Measurements from ENCODE around the gene TASOR2. TPM values are rescaled to one million over a fixed set of nuclear protein-coding genes. Genes with fewer than 3 reads are reported as not detected.

The TASOR2 gene
- total and polyA plus RNA-seq, 3 donors from 2014 or later = 57.5 to 161 (median 157) TPM

DNA sequence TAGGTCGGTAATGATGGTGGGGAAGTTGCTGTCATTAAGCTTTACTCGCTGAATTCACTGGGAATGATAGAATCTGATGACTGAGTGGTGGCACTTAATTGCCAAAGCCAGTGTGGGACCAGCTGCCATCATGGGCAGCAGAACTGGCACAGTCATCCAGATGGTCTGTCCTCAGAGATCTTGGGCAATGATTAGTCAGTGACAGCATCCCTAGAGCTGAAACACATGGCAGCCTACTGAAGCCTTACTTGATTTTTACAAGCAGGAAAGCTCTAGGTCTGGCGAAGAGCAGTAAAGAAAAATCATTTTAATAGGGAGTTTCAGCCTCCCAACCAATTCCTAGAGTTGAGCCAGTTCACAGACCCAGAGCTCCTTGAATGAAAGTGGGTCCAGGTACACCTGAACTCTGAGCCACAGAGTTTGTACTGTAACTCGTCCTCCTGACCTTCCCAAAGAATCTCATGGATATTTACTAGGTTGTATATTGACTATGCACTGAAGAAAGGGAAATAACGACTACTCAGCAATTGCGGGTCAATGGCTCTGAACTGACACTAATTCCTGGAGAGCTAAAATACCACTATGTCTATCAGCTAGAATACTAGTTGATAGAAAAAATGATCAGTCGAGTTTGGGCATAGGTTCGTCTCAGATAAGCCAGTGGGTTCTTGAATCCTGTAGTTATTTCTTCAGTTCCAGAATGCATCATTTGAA is 13.8 kb upstream of the TASOR2 start:
- no peaks in the 10 kb centered on the region for H3K4me1 ChIP-seq
- TF ChIP-seq, protein P1, sequence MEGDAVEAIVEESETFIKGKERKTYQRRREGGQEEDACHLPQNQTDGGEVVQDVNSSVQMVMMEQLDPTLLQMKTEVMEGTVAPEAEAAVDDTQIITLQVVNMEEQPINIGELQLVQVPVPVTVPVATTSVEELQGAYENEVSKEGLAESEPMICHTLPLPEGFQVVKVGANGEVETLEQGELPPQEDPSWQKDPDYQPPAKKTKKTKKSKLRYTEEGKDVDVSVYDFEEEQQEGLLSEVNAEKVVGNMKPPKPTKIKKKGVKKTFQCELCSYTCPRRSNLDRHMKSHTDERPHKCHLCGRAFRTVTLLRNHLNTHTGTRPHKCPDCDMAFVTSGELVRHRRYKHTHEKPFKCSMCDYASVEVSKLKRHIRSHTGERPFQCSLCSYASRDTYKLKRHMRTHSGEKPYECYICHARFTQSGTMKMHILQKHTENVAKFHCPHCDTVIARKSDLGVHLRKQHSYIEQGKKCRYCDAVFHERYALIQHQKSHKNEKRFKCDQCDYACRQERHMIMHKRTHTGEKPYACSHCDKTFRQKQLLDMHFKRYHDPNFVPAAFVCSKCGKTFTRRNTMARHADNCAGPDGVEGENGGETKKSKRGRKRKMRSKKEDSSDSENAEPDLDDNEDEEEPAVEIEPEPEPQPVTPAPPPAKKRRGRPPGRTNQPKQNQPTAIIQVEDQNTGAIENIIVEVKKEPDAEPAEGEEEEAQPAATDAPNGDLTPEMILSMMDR (IDR thresholded peaks at IDR 0.05) = no peak
- no peak for TF ChIP-seq POLR2A (IDR thresholded peaks at IDR 0.05)
- 76 to 80% methylated on average over 7 to 8 of the region's 8 CpGs for WGBS, 2 donors
- H3K9me3 ChIP-seq = no peaks in the 10 kb centered on the region
- H3K4me3 ChIP-seq = no peak overlapping the region
- DNase-seq = no peak
- no peaks in the 10 kb centered on the region for H3K27me3 ChIP-seq
- intact Hi-C loops (cut with DNase I; ENCODE audit: low total_unique reads) = no loop called here
- no peaks in the 10 kb centered on the region for H3K36me3 ChIP-seq (ENCODE audit: low read depth, missing control alignments)
- H3K27ac ChIP-seq = no peak overlapping the region

GRCh38 chr10:5678397-5679036 is 6.1 kb upstream of the TASOR2 start:
- Histone ChIP-seq H3K27me3 (no peaks in the 10 kb centered on the region), H3K36me3 (ENCODE audit: low read depth, missing control alignments) (no peaks in the 10 kb centered on the region), H3K27ac (no peak overlapping the region), H3K9me3 (no peaks in the 10 kb centered on the region), H3K4me1 (no peaks in the 10 kb centered on the region), H3K4me3 (no peak overlapping the region)
- 79 to 83% methylated on average over 9 of the region's 9 CpGs for WGBS, 2 donors
- DNase-seq = no peak
- no peak for TF ChIP-seq POLR2A (IDR thresholded peaks at IDR 0.05)
- TF ChIP-seq, protein P1 (IDR thresholded peaks at IDR 0.05) = no peak
- intact Hi-C loops (cut with DNase I; ENCODE audit: low total_unique reads) = no loop called here

- WGBS, 2 donors = 85 to 87% methylated on average over 3 of the region's 3 CpGs
- no peaks in the 10 kb centered on the region for H3K4me1 ChIP-seq
- H3K36me3 ChIP-seq (ENCODE audit: low read depth, missing control alignments) = no peaks in the 10 kb centered on the region
- intact Hi-C loops (cut with DNase I; ENCODE audit: low total_unique reads) = no loop called here
- H3K27ac ChIP-seq = no peak overlapping the region
- no peak for TF ChIP-seq POLR2A (IDR thresholded peaks at IDR 0.05)
- TF ChIP-seq, protein P1 (IDR thresholded peaks at IDR 0.05) = no peak
- H3K27me3 ChIP-seq = no peaks in the 10 kb centered on the region
- no peak for DNase-seq
- H3K9me3 ChIP-seq = no peaks in the 10 kb centered on the region
- H3K4me3 ChIP-seq = no peak overlapping the region
Measured at GRCh38 chr10:5679037-5679435, 5.6 kb upstream of the TASOR2 start.

DNA sequence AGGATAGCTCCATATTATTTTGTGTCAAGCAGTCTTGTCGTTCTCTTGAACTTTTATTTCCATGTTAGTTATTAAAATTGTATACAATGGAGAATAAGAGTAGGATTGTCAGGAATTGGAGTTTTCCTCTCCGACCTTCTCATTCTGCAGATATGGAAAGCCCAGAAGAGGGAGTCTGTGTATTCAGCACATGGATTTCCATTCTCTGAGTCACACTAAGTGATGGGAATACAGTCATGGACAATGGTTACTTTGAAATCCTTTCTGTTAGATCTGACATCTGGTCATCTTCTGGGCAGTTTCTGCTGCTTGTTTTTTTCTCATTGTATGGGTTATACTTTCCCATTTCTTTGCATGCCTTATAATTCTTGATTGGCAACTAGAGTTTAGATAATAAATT is 5.0 kb upstream of the TASOR2 start:
- Histone ChIP-seq H3K36me3 (ENCODE audit: low read depth, missing control alignments) (no peaks in the 10 kb centered on the region), H3K4me1 (no peaks in the 10 kb centered on the region), H3K27me3 (no peaks in the 10 kb centered on the region), H3K27ac (no peak overlapping the region), H3K4me3 (no peak overlapping the region), H3K9me3 (no peaks in the 10 kb centered on the region)
- no peak for DNase-seq
- intact Hi-C loops (cut with DNase I; ENCODE audit: low total_unique reads) = no loop called here
- 81 to 85% methylated on average over 2 of the region's 2 CpGs for WGBS, 2 donors
- TF ChIP-seq, protein P1 (IDR thresholded peaks at IDR 0.05) = no peak

DNA sequence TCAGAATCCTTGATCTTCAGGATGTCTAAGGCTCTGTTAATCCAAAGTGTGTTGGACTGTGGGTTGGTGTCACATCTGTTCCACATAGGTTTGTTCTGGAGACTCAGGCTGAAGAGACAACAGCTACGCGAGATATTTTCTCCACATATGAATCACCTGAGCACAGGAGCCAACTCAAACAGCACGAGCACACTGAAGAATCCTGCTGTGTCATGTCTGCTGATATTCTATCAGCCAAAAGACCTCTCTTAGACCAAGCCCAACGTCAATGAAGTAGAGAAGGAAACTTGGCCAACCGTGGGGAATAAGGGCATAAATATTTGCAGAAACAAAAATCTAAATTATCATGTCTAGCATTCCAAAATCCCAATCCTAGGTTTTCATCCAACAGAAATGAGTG is 2.7 kb upstream of the TASOR2 start:
- intact Hi-C loops (cut with DNase I; ENCODE audit: low total_unique reads) = no loop called here
- 83 to 88% methylated on average over 5 of the region's 5 CpGs for WGBS, 2 donors
- H3K4me1 ChIP-seq = no peaks in the 10 kb centered on the region
- H3K9me3 ChIP-seq = no peaks in the 10 kb centered on the region
- TF ChIP-seq, protein P1 (IDR thresholded peaks at IDR 0.05) = no peak
- TF ChIP-seq POLR2A (IDR thresholded peaks at IDR 0.05) = no peak
- H3K36me3 ChIP-seq (ENCODE audit: low read depth, missing control alignments) = no peaks in the 10 kb centered on the region
- no peaks in the 10 kb centered on the region for H3K27me3 ChIP-seq
- no peak overlapping the region for H3K27ac ChIP-seq
- no peak overlapping the region for H3K4me3 ChIP-seq
- no peak for DNase-seq

Data from testis (tissue), 3 donors.